GM23248 (cell line): ENCODE results near the gene KLHL12. TPM values are rescaled to one million over a fixed set of nuclear protein-coding genes. Genes with fewer than 3 reads are reported as not detected.

ENCODE experiments used
- DNase-seq: peaks from one replicate; pipeline ENCODE4 v3.0.0-alpha.2; 2015
- H2AFZ ChIP-seq: fragments of 200-600 bp; sonication (generic); 2 replicates; pipeline ENCODE4 v1.6.1; 2016; ENCODE audit warnings: antibody characterized with exemption
- H3F3A ChIP-seq: fragments of 200-600 bp; sonication (generic); 2 replicates; pipeline ENCODE4 v1.6.1; 2016; ENCODE audit warnings: mild to moderate bottlenecking, antibody characterized with exemption, mixed run types; ENCODE audit not compliant: insufficient read depth
- H3K27ac ChIP-seq: fragments of 200-600 bp; sonication (generic); 2 replicates; pipeline ENCODE4 v1.5.1; 2016; ENCODE audit warnings: mild to moderate bottlenecking
- H3K27me3 ChIP-seq: fragments of 200-600 bp; sonication (generic); replicated peaks from 2 replicates; pipeline ENCODE4 v1.6.1; 2016; ENCODE audit warnings: mild to moderate bottlenecking; ENCODE audit not compliant: insufficient read depth
- H3K36me3 ChIP-seq: fragments of 200-600 bp; sonication (generic); 2 replicates; pipeline ENCODE4 v1.6.1; 2016; ENCODE audit warnings: low read depth, mild to moderate bottlenecking
- H3K4me1 ChIP-seq: fragments of 200-600 bp; sonication (generic); 2 replicates; pipeline ENCODE4 v1.6.1; 2016; ENCODE audit warnings: mild to moderate bottlenecking; ENCODE audit not compliant: insufficient read depth
- H3K4me2 ChIP-seq: fragments of 200-600 bp; sonication (generic); one replicate; pipeline ENCODE4 v1.6.1; 2016; ENCODE audit warnings: mild to moderate bottlenecking; ENCODE audit not compliant: unreplicated experiment
- H3K4me3 ChIP-seq: fragments of 200-600 bp; sonication (generic); 2 replicates; pipeline ENCODE4 v1.5.1; 2016; ENCODE audit warnings: mild to moderate bottlenecking
- H3K79me2 ChIP-seq: fragments of 200-600 bp; sonication (generic); 2 replicates; pipeline ENCODE4 v1.6.1; 2016; ENCODE audit warnings: mild to moderate bottlenecking; ENCODE audit not compliant: insufficient read depth
- H3K9ac ChIP-seq: fragments of 200-600 bp; sonication (generic); 2 replicates; pipeline ENCODE4 v1.6.1; 2016; ENCODE audit warnings: mild to moderate bottlenecking
- H3K9me2 ChIP-seq: fragments of 200-600 bp; sonication (generic); 2 replicates; pipeline ENCODE4 v1.6.1; 2016; ENCODE audit warnings: mixed run types, mild to moderate bottlenecking, moderate library complexity; ENCODE audit not compliant: insufficient read depth
- H3K9me3 ChIP-seq: fragments of 200-600 bp; sonication (generic); one replicate; pipeline ENCODE4 v1.6.1; 2017; ENCODE audit warnings: low read depth
- H4K20me1 ChIP-seq: fragments of 200-600 bp; sonication (generic); 2 replicates; pipeline ENCODE4 v1.6.0; 2016; ENCODE audit not compliant: insufficient read depth
- EZH2 ChIP-seq: fragments of 200-600 bp; sonication (generic); IDR thresholded peaks from 2 replicates; pipeline ENCODE4 v1.6.1; 2018; ENCODE audit warnings: antibody characterized with exemption, mild to moderate bottlenecking; ENCODE audit not compliant: insufficient read depth, poor library complexity, severe bottlenecking
- EZH2phosphoT487 ChIP-seq: fragments of 200-600 bp; sonication (generic); IDR thresholded peaks from 2 replicates; pipeline ENCODE4 v1.6.1; 2018; ENCODE audit warnings: antibody characterized with exemption, moderate library complexity, mild to moderate bottlenecking, low read depth; ENCODE audit not compliant: insufficient read depth
- WGBS, 2 experiments: methylation state at CpG; one replicate each; pipeline ENCODE4 v1.1.6; 2015 to 2017; ENCODE audit warnings: low lambda C conversion rate in 2 of 2, low coverage in 1 of 2; ENCODE audit errors: missing lambda C conversion rate in 2 of 2; 5-methylcytosine and 5-hydroxymethylcytosine counted together
- in situ Hi-C: fragments of 300-500 bp; cut with MboI; formaldehyde crosslinking; loops from 2 replicates; pipeline ENCODE4 v1.15.0; 2020
- polyA plus RNA-seq: library from polyadenylated mRNA; unstranded; fragments of >200 nt; fragmentation: Nextera tagmentation; extraction: Ambion mirVana; gene quantifications from 2 replicates; pipeline ENCODE4 v1.2.1, GENCODE V29; 2016
- total RNA-seq: library from RNA; depleted of rRNA; stranded (reverse); fragments of >200 nt; shearing (Covaris generic); gene quantifications from 2 replicates; pipeline ENCODE4 v1.2.3, GENCODE V29; 2014

Gene KLHL12
- total and polyA plus RNA-seq, 2 experiments from 2014 or later: 20.8 to 22.0 TPM

DNA sequence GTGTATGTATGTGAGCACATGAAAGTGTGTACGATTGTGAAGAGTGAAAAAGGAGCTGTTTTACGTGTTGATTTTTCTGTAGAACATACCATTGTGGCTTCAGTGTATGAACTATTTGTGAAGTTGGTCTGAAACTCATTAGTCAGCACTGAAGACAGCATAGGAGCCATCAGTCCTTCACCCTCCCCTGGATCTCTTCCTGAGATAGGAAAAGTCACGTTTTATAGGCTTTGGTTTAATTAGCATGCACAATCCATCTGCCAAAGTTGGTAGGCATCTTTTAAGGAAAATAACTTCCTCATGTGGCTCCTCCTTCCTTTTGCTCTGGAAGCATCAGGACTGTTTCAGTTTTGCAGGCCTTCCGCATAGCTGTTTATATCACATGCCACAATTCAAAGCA lies 36.6 kb downstream of the KLHL12 start:
- H3K9ac ChIP-seq: no peak overlapping the region
- no peak overlapping the region for H3K27ac ChIP-seq
- H3F3A ChIP-seq: peaks cover 27% of the 10 kb centered on the region
- H3K4me1 ChIP-seq: peaks cover 6% of the 10 kb centered on the region; the same call in 1 of the 2 replicates
- no peak overlapping the region for H3K4me2 ChIP-seq
- peaks cover 23% of the 10 kb centered on the region for H3K36me3 ChIP-seq
- H3K4me3 ChIP-seq: no peak overlapping the region
- no peaks in the 10 kb centered on the region for H4K20me1 ChIP-seq
- DNase-seq: no peak
- no peaks in the 10 kb centered on the region for H3K9me3 ChIP-seq
- WGBS, 2 experiments: 41 to 44% methylated on average over 4 of the region's 4 CpGs
- H3K79me2 ChIP-seq: peaks cover 25% of the 10 kb centered on the region
- H3K27me3 ChIP-seq: no peaks in the 10 kb centered on the region
- H3K9me2 ChIP-seq: no peaks in the 10 kb centered on the region
- in situ Hi-C loops: no loop called here
- TF ChIP-seq EZH2: no peak
- TF ChIP-seq EZH2phosphoT487: no peak
- H2AFZ ChIP-seq: no peak overlapping the region

DNA sequence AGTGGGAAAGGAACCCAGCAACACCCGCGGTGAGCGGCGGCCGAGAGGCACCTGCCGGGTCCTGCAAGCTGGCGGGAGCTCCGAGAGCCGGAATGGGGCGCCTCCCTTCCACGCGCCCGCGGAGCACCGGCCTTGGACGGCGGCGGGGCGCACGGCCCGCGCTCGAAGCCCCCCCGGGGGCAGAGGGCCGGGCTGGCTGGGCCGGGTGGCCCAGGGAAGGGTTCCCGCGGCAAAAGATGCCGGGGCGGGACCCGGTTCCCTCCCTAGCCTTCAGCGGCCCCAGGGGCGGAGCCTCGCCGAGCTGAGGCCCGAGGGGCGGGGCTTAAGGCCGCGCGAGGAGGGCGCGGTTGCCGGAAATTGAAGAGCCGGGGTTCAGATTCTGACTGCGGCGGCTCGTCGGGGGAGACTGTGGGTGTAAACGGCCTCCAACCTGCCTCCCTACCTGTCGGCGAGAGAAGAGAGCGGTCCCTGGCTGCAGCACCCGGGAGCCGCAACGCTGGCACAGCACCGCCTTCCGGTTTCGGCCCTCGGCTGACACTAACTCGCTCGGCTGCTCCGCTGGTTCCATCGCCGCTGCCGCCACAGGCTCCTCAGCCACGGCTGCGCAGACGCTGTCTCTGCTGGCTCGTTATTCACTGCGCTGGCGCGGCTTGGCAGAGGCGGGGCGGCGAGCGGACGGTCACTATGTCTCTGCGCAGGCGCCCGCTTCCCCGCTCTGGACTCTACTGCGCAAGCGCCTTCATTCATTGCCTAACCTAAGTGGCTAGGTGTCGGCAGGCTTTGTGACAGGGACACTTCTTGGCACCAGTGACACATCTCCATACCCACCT lies 38.3 kb downstream of the KLHL12 start, which contains the start of gene RABIF:
TSS of gene RABIF (minus strand) at position 619 of the 830 bp plus-strand sequence. CDS start at position 568, 51 bp downstream.
- H3F3A ChIP-seq: peaks cover 27% of the 10 kb centered on the region
- H3K27me3 ChIP-seq: no peaks in the 10 kb centered on the region
- peaks cover 6% of the 10 kb centered on the region; the same call in 1 of the 2 replicates for H3K4me1 ChIP-seq
- peaks cover 12% of the 10 kb centered on the region; the same call in 1 of the 2 replicates for H3K36me3 ChIP-seq
- H3K4me2 ChIP-seq: peak within 1 kb of the TSS; percentile 91
- H3K9me2 ChIP-seq: no peaks in the 10 kb centered on the region
- peak within 1 kb of the TSS; percentile 85 for H2AFZ ChIP-seq
- DNase-seq: peak; percentile 99
- H3K4me3 ChIP-seq: peak within 1 kb of the TSS; percentile 85
- H3K79me2 ChIP-seq: peaks cover 38% of the 10 kb centered on the region
- TF ChIP-seq EZH2phosphoT487 (no peak), EZH2 (no peak)
- peak within 1 kb of the TSS; percentile 74 for H3K9ac ChIP-seq
- in situ Hi-C loops: no loop called here
- H3K27ac ChIP-seq: peak within 1 kb of the TSS; percentile 71
- H3K9me3 ChIP-seq: no peaks in the 10 kb centered on the region
- WGBS, 2 experiments: 1 to 2% methylated on average over 56 to 65 of the region's 84 CpGs
- H4K20me1 ChIP-seq: no peaks in the 10 kb centered on the region

DNA sequence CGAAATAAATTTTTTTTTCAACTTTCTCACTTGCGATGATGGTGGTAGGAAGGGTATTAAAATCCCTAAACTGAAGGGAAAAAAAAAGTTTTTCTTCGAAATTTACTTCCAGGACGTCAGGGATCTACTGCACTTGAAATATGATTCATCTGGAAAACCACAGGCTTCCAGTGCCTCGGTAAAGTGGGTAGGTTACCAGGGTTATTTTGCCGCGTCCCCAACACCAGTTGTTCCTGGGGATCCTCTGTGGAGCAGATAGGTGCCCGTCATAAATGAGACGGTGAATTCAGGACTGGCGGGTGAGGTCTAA lies 38.9 kb downstream of the KLHL12 start:
- Histone ChIP-seq H3K4me2 (peak overlapping the region; percentile 91), H3K4me3 (peak overlapping the region; percentile 85), H3K27ac (peak overlapping the region; percentile 71), H3K36me3 (peaks cover 8% of the 10 kb centered on the region; the same call in 1 of the 2 replicates), H3K9me3 (no peaks in the 10 kb centered on the region), H3K9me2 (no peaks in the 10 kb centered on the region), H3K27me3 (no peaks in the 10 kb centered on the region), H3K9ac (peak overlapping the region; percentile 74), H3K4me1 (peaks cover 6% of the 10 kb centered on the region; the same call in 1 of the 2 replicates), H3K79me2 (peaks cover 42% of the 10 kb centered on the region), H3F3A (peaks cover 27% of the 10 kb centered on the region), H4K20me1 (no peaks in the 10 kb centered on the region), H2AFZ (peak overlapping the region; percentile 85)
- 0 to 1% methylated on average over 10 of the region's 10 CpGs for WGBS, 2 experiments
- TF ChIP-seq EZH2phosphoT487 (no peak), EZH2 (no peak)
- in situ Hi-C loops: no loop called here
- peak; percentile 64 for DNase-seq

DNA sequence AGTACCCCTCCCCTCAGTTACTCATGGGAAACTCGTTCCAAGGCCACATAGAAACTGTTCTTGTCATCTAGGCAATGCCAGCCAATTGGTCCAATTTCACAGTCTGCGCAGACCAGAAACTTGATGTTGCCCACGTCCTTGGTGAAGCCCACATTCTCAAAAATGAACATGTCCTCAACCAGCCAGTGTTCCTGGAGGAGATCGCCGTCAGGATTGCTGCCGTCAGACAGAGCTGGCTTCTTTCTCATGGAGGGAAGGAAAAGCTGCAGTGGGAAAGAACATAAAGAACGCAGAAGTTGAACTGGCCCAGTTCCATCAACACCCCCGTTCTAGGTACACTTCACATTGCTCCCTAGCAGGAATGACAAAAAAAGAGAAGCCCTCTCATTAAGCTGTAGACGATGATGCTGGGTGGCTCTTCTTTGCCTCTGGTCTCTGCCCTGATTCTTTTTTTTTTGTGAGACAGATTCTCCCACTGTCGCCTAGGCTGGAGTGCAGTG lies 46.0 kb downstream of the KLHL12 start:
- TF ChIP-seq EZH2 (no peak), EZH2phosphoT487 (no peak)
- Histone ChIP-seq H3K4me2 (no peak overlapping the region), H3K27me3 (no peaks in the 10 kb centered on the region), H3K79me2 (peaks cover 29% of the 10 kb centered on the region), H4K20me1 (no peaks in the 10 kb centered on the region), H3K36me3 (peaks cover 14% of the 10 kb centered on the region), H3K9me2 (no peaks in the 10 kb centered on the region), H3K27ac (no peak overlapping the region), H3K4me1 (no peaks in the 10 kb centered on the region), H3K9me3 (no peaks in the 10 kb centered on the region), H3F3A (no peaks in the 10 kb centered on the region), H2AFZ (no peak overlapping the region), H3K4me3 (no peak overlapping the region), H3K9ac (no peak overlapping the region)
- in situ Hi-C loops: no loop called here
- DNase-seq: no peak
- WGBS, 2 experiments: 92 to 95% methylated on average over 10 of the region's 10 CpGs
